Mesendoderm (in vitro differentiated cells): Measurements from ENCODE around the gene FCRL4.
"Not testable (repeated sequence)": the region's sequence is repeated elsewhere in the genome, so short reads cannot be mapped to it uniquely, and the experiment has no call there.

Experiments
- DNase-seq: peaks from one replicate; pipeline ENCODE4 v3.0.0; 2013
- H2AK5ac ChIP-seq: 2 replicates; pipeline ENCODE4 v1.6.1; 2013; ENCODE audit warnings: low read length, inconsistent platforms
- H2BK120ac ChIP-seq: 2 replicates; pipeline ENCODE4 v1.6.1; 2013; ENCODE audit warnings: low read depth, mild to moderate bottlenecking, low read length, moderate library complexity, mixed read lengths
- H2BK15ac ChIP-seq: replicated peaks from 2 replicates; pipeline ENCODE4 v1.6.1; 2013; ENCODE audit warnings: low read depth, mild to moderate bottlenecking, moderate library complexity
- H2BK5ac ChIP-seq: 2 replicates; pipeline ENCODE4 v1.6.1; 2013; ENCODE audit warnings: low read length, inconsistent platforms
- H3K18ac ChIP-seq: 2 replicates; pipeline ENCODE4 v1.6.1; 2013; ENCODE audit warnings: mild to moderate bottlenecking, low read length, mixed read lengths
- H3K23ac ChIP-seq: one replicate; pipeline ENCODE4 v1.6.1; 2013; ENCODE audit warnings: low read length
- H3K27ac ChIP-seq: 2 replicates; pipeline ENCODE4 v1.5.1; 2013; ENCODE audit warnings: low read depth, mild to moderate bottlenecking, inconsistent platforms, low read length, moderate library complexity
- H3K27me3 ChIP-seq: 2 replicates; pipeline ENCODE4 v1.6.1; 2013; ENCODE audit warnings: low read length, control low read depth, mild to moderate bottlenecking, inconsistent platforms; ENCODE audit not compliant: insufficient read depth, poor library complexity
- H3K36me3 ChIP-seq: 2 replicates; pipeline ENCODE4 v1.6.1; 2013; ENCODE audit warnings: low read length, inconsistent platforms; ENCODE audit not compliant: control insufficient read depth, insufficient read depth
- H3K4ac ChIP-seq: one replicate; pipeline ENCODE4 v1.6.1; 2013; ENCODE audit warnings: low read depth, mild to moderate bottlenecking, low read length, moderate library complexity
- H3K4me1 ChIP-seq: 2 replicates; pipeline ENCODE4 v1.6.1; 2013; ENCODE audit warnings: low read depth, low read length, inconsistent platforms; ENCODE audit not compliant: control insufficient read depth
- H3K4me2 ChIP-seq: 2 replicates; pipeline ENCODE4 v1.6.1; 2013; ENCODE audit warnings: low read length
- H3K4me3 ChIP-seq: 2 replicates; pipeline ENCODE4 v1.5.1; 2013; ENCODE audit warnings: mild to moderate bottlenecking, low read length
- H3K56ac ChIP-seq: one replicate; pipeline ENCODE4 v1.6.1; 2013; ENCODE audit warnings: low read length
- H3K79me1 ChIP-seq: 2 replicates; pipeline ENCODE4 v1.6.1; 2013; ENCODE audit warnings: low read length, inconsistent platforms
- H3K79me2 ChIP-seq: 2 replicates; pipeline ENCODE4 v1.6.1; 2013; ENCODE audit warnings: mild to moderate bottlenecking, low read length; ENCODE audit not compliant: control insufficient read depth, insufficient read depth
- H3K9ac ChIP-seq: 2 replicates; pipeline ENCODE4 v1.6.1; 2013; ENCODE audit warnings: low read length, inconsistent platforms
- H4K5ac ChIP-seq: one replicate; pipeline ENCODE4 v1.6.1; 2013; ENCODE audit warnings: low read length
- H4K8ac ChIP-seq: one replicate; pipeline ENCODE4 v1.6.1; 2013; ENCODE audit warnings: low read depth, mild to moderate bottlenecking, control low read depth, low read length, moderate library complexity
- WGBS: extraction: QIAGEN DNeasy Blood & Tissue Kit; methylation state at CpG from one replicate; pipeline ENCODE4 v1.1.7; 2013; ENCODE audit warnings: low lambda C conversion rate, missing lambda C conversion rate; ENCODE audit not compliant: insufficient coverage; ENCODE audit errors: extremely low coverage; 5-methylcytosine and 5-hydroxymethylcytosine counted together

The FCRL4 gene

GRCh38 chr1:157548081-157548480, 49.8 kb downstream of the FCRL4 start:
- H3K56ac ChIP-seq, H2AK5ac ChIP-seq, H4K8ac ChIP-seq, H3K27me3 ChIP-seq, H3K79me1 ChIP-seq, H2BK15ac ChIP-seq, H3K9ac ChIP-seq, H2BK5ac ChIP-seq, H3K36me3 ChIP-seq, H4K5ac ChIP-seq, H3K18ac ChIP-seq, H3K23ac ChIP-seq, H3K79me2 ChIP-seq, H2BK120ac ChIP-seq, H3K27ac ChIP-seq, H3K4ac ChIP-seq, H3K4me1 ChIP-seq, DNase-seq, H3K4me2 ChIP-seq, H3K4me3 ChIP-seq: not testable (repeated sequence)
- WGBS, result no CpG with 5 or more reads among the region's 1 CpG

- no CpG with 5 or more reads among the region's 6 CpGs for WGBS
Measured at GRCh38 chr1:157542676-157543075, 55.2 kb downstream of the FCRL4 start.

GRCh38 chr1:157540852-157541251, 57.0 kb downstream of the FCRL4 start:
- Histone ChIP-seq H3K79me2 (no peaks in the 10 kb centered on the region), H3K4ac (no peak overlapping the region), H4K5ac (no peak overlapping the region), H3K79me1 (no peaks in the 10 kb centered on the region), H3K23ac (no peak overlapping the region), H3K36me3 (no peaks in the 10 kb centered on the region), H3K27me3 (no peaks in the 10 kb centered on the region), H3K9ac (no peak overlapping the region), H3K18ac (no peak overlapping the region), H3K4me1 (peaks cover 3% of the 10 kb centered on the region), H3K4me3 (no peak overlapping the region), H3K56ac (no peak overlapping the region), H4K8ac (no peak overlapping the region), H3K4me2 (no peak overlapping the region), H2BK15ac (no peak overlapping the region), H2BK120ac (no peak overlapping the region), H2BK5ac (no peak overlapping the region), H2AK5ac (no peak overlapping the region), H3K27ac (no peak overlapping the region)
- DNase-seq, result no peak
- WGBS, result 100% methylated on average over 1 of the region's 3 CpGs

More at GRCh38 chr1:157542676-157543075, 55.2 kb downstream of the FCRL4 start:
- H2BK5ac ChIP-seq, result no peak overlapping the region
- H3K27me3 ChIP-seq, result no peaks in the 10 kb centered on the region
- H3K79me2 ChIP-seq, result no peaks in the 10 kb centered on the region
- peaks cover 3% of the 10 kb centered on the region for H3K4me1 ChIP-seq
- no peak overlapping the region for H3K4ac ChIP-seq
- no peak for DNase-seq
- no peak overlapping the region for H3K23ac ChIP-seq
- H3K9ac ChIP-seq, result no peak overlapping the region
- no peaks in the 10 kb centered on the region for H3K36me3 ChIP-seq
- no peak overlapping the region for H3K18ac ChIP-seq
- H3K27ac ChIP-seq, result no peak overlapping the region
- no peak overlapping the region for H2BK15ac ChIP-seq
- no peak overlapping the region for H3K4me2 ChIP-seq
- H3K4me3 ChIP-seq, result no peak overlapping the region
- no peak overlapping the region for H3K56ac ChIP-seq
- H4K5ac ChIP-seq, result no peak overlapping the region
- no peak overlapping the region for H2BK120ac ChIP-seq
- H2AK5ac ChIP-seq, result no peak overlapping the region
- no peak overlapping the region for H4K8ac ChIP-seq
- H3K79me1 ChIP-seq, result no peaks in the 10 kb centered on the region

DNA sequence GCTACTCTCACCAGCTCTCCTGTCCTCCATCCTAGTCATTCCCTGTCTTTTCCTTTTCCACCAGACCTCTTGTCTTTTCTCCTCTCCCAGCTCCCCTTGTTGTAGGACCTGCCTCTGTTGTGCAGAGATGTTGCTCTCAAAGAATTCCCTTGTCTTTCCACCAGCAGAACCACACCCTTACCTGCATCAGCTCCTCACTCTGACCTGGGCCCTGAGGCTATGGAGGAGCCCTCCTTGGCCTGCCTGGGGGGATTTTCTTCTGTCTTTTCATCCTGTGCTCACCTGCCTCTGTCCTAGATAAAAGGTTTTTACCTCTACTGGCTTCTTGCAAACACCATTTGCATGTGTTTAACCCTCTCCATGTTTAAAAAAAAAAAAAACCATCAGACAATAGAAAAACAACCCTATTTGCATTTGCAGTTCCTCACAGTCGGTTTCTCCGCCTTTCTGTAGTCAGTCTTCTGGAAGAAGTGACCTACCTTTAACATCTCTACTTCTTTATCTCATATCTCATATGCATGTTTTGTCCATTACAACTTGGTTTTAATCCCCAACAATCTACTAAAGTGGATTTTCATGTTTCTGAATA, 57.6 kb downstream of the FCRL4 start:
- Histone ChIP-seq H3K27ac (no peak overlapping the region), H3K9ac (no peak overlapping the region), H4K8ac (no peak overlapping the region), H2BK120ac (no peak overlapping the region), H3K18ac (no peak overlapping the region), H3K23ac (no peak overlapping the region), H3K36me3 (no peaks in the 10 kb centered on the region), H3K27me3 (no peaks in the 10 kb centered on the region), H2AK5ac (no peak overlapping the region), H3K4ac (no peak overlapping the region), H2BK5ac (no peak overlapping the region), H3K4me2 (no peak overlapping the region), H3K79me2 (no peaks in the 10 kb centered on the region), H2BK15ac (no peak overlapping the region), H3K4me3 (no peak overlapping the region), H3K4me1 (peaks cover 3% of the 10 kb centered on the region), H4K5ac (no peak overlapping the region), H3K56ac (no peak overlapping the region), H3K79me1 (no peaks in the 10 kb centered on the region)
- no CpG with 5 or more reads among the region's 2 CpGs for whole genome bisulfite sequencing
- DNase-seq, result peak; percentile 14

DNA sequence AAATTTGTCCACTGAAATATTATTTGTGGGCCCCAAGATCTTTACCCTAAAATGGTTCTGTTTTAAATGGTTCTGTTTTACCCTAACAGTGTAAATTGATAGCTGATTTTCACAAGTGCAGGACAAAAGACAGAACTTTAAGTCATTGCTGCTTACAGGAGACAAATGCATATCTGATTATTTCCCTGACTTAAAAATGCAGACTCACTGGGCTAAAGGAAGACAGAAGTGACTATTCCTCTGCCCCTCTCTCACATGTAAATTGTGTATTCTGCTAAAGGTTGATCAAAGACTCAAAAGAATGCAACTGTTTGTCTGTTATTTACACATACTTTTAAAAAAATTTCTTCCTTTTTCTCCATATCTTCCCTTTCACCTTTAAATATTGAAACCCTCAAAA, 58.3 kb downstream of the FCRL4 start:
- no peak overlapping the region for H3K9ac ChIP-seq
- no peaks in the 10 kb centered on the region for H3K79me1 ChIP-seq
- no peaks in the 10 kb centered on the region for H3K36me3 ChIP-seq
- no peak overlapping the region for H4K8ac ChIP-seq
- H3K4me1 ChIP-seq, result peaks cover 3% of the 10 kb centered on the region
- no peak overlapping the region for H3K4me2 ChIP-seq
- H3K18ac ChIP-seq, result no peak overlapping the region
- H3K23ac ChIP-seq, result no peak overlapping the region
- H3K27ac ChIP-seq, result no peak overlapping the region
- no peak overlapping the region for H2AK5ac ChIP-seq
- no peak overlapping the region for H3K4me3 ChIP-seq
- no peak overlapping the region for H2BK120ac ChIP-seq
- no peak overlapping the region for H2BK15ac ChIP-seq
- no peak overlapping the region for H4K5ac ChIP-seq
- no peak overlapping the region for H3K4ac ChIP-seq
- no peaks in the 10 kb centered on the region for H3K79me2 ChIP-seq
- H3K56ac ChIP-seq, result no peak overlapping the region
- H2BK5ac ChIP-seq, result no peak overlapping the region
- DNase-seq, result no peak
- no peaks in the 10 kb centered on the region for H3K27me3 ChIP-seq

DNA sequence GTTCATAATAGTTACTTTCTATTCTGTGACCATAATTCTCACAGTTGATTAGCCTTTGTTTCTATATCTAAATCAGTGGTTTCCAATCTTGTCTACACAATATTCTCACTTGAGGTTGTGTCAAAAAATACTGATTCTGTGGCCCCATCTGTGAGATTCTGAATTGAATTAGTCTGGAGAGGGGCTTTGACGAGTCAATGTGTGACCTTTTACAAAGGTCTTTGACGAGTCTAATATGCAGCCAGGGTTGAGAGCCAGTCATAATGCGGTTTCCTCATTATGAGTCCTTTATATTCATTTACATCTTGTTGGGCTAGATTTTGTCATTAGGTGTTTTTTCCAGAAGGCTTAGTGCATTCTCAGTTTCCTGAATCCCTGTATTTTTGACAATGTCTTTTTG, 65.3 kb downstream of the FCRL4 start:
- Histone ChIP-seq H3K27ac (no peak overlapping the region), H2AK5ac (no peak overlapping the region), H3K4me1 (no peaks in the 10 kb centered on the region), H3K4me2 (no peak overlapping the region), H3K18ac (no peak overlapping the region), H2BK120ac (no peak overlapping the region), H3K4me3 (no peak overlapping the region), H3K56ac (no peak overlapping the region), H3K79me2 (no peaks in the 10 kb centered on the region), H3K4ac (no peak overlapping the region), H4K8ac (no peak overlapping the region), H3K79me1 (no peaks in the 10 kb centered on the region), H3K9ac (no peak overlapping the region), H4K5ac (no peak overlapping the region), H3K27me3 (no peaks in the 10 kb centered on the region), H3K23ac (no peak overlapping the region), H2BK15ac (no peak overlapping the region), H3K36me3 (no peaks in the 10 kb centered on the region), H2BK5ac (no peak overlapping the region)
- WGBS, result no CpG with 5 or more reads among the region's 3 CpGs
- DNase-seq, result no peak
